K562 (cell line): ENCODE data around the gene TFRC. TPM values are rescaled to one million over a fixed set of nuclear protein-coding genes. Genes with fewer than 3 reads are reported as not detected.

Experiments
- ATAC-seq: fragments of 200-7000 bp; cut with Tn5 transposase; 3 replicates; pipeline ENCODE4 v1.9.1; 2020; ENCODE audit warnings: moderate library complexity
- BruUV-seq: library from RNA; stranded (reverse); fragments of 400-500 nt; replicated peaks from 2 replicates; lab custom pipeline; 2021; lab: Mats Ljungman, UMichigan
- CTCF ChIA-PET: fragments of 300-600 bp; formaldehyde crosslinking; extraction: SDS; loops from one replicate; lab custom pipeline; 2021; ENCODE audit warnings: low intra/inter-chr PET ratio; lab: Yijun Ruan, JAX
- POLR2A ChIA-PET: fragments of 300-600, 350-650 bp; sonication (Branson Sonifier 250); formaldehyde crosslinking; extraction: SDS; loops from one replicate; lab custom pipeline; 2021; ENCODE audit warnings: antibody characterized with exemption, inconsistent platforms; lab: Yijun Ruan, JAX
- DNase-seq, 4 experiments: peaks; one replicate each; pipeline versions ENCODE4 v3.0.0 to v3.0.0-alpha.2; 2011 to 2018; ENCODE audit warnings: low spot score in 3 of 4, mixed read lengths in 3 of 4; ENCODE audit errors: extremely low read depth in 1 of 4
- FAIRE-seq: peaks from 2 replicates; lab custom pipeline; 2011; peaks lifted over from hg19 to GRCh38; lab: Jason Lieb, UNC
- H2AFZ ChIP-seq: 2 replicates; pipeline ENCODE4 v1.6.0; 2011; ENCODE audit warnings: low read depth, low read length, control low read depth, inconsistent platforms
- H3K27ac ChIP-seq: fragments of 200-600 bp; 3 replicates; pipeline ENCODE4 v1.8.0; 2011; ENCODE audit warnings: low read depth, mild to moderate bottlenecking, control low read depth, inconsistent platforms, low read length, moderate library complexity, mixed read lengths; ENCODE audit errors: extremely low read depth
- H3K27me3 ChIP-seq, 2 experiments: fragments of 300-600 bp in 1 of 2; 2 replicates in 1 of 2; 3 replicates in 1 of 2; pipeline versions ENCODE4 v1.6.0 to v1.8.0; 2011; ENCODE audit warnings: inconsistent platforms in 2 of 2, low read length in 2 of 2, mild to moderate bottlenecking in 1 of 2, mixed read lengths in 1 of 2, moderate library complexity in 1 of 2; ENCODE audit not compliant: control insufficient read depth in 2 of 2, insufficient read depth in 2 of 2
- H3K36me3 ChIP-seq: fragments of 300-600 bp; 3 replicates; pipeline ENCODE4 v1.8.0; 2011; ENCODE audit warnings: mild to moderate bottlenecking, low read length, inconsistent platforms; ENCODE audit not compliant: control insufficient read depth, insufficient read depth
- H3K4me1 ChIP-seq, 2 experiments: fragments of 200-600 bp in 1 of 2; replicated peaks in 1 of 2; 2 replicates in 1 of 2; 3 replicates in 1 of 2; pipeline versions ENCODE4 v1.5.1 to v1.8.0; 2011; ENCODE audit warnings: inconsistent platforms in 2 of 2, low read length in 2 of 2, mild to moderate bottlenecking in 1 of 2, mixed read lengths in 1 of 2, moderate library complexity in 1 of 2; ENCODE audit not compliant: control insufficient read depth in 2 of 2, insufficient read depth in 2 of 2
- H3K4me2 ChIP-seq: 2 replicates; pipeline ENCODE4 v1.6.1; 2011; ENCODE audit warnings: low read length, control low read depth, inconsistent platforms, mixed read lengths; ENCODE audit not compliant: insufficient read depth
- H3K4me3 ChIP-seq: fragments of 200-600 bp; sonication (generic), shearing (Covaris generic); 2 replicates; pipeline ENCODE4 v1.5.1; 2016; ENCODE audit warnings: control low read depth, inconsistent platforms
- H3K79me2 ChIP-seq: fragments of 200-600 bp; 3 replicates; pipeline ENCODE4 v1.8.0; 2011; ENCODE audit warnings: low read length, inconsistent platforms; ENCODE audit not compliant: control insufficient read depth, insufficient read depth
- H3K9ac ChIP-seq, 2 experiments: 2 replicates each; pipeline versions ENCODE4 v1.6.0 to v1.6.1; 2011; ENCODE audit warnings: low read depth in 2 of 2, low read length in 2 of 2, control low read depth in 1 of 2, inconsistent platforms in 1 of 2, mild to moderate bottlenecking in 1 of 2, mixed read lengths in 1 of 2; ENCODE audit not compliant: insufficient read depth in 1 of 2
- H3K9me1 ChIP-seq: one replicate; pipeline ENCODE4 v1.6.0; 2011; ENCODE audit warnings: inconsistent platforms, mild to moderate bottlenecking, low read length, moderate library complexity; ENCODE audit not compliant: control insufficient read depth, insufficient read depth
- H3K9me3 ChIP-seq: replicated peaks from 2 replicates; pipeline ENCODE4 v1.5.1; 2011; ENCODE audit warnings: low read depth, low read length, inconsistent platforms; ENCODE audit not compliant: control insufficient read depth, insufficient read depth
- H4K20me1 ChIP-seq: replicated peaks from 2 replicates; pipeline ENCODE4 v1.6.1; 2011; ENCODE audit warnings: low read length, inconsistent platforms, mixed read lengths; ENCODE audit not compliant: control insufficient read depth, insufficient read depth
- ARID3B ChIP-seq: fragments of 250-450 bp; sonication (Bioruptor Pico); IDR thresholded peaks from 2 replicates; pipeline ENCODE4 v1.4.0; 2020; ENCODE audit warnings: borderline replicate concordance
- HBP1 ChIP-seq: fragments of 450-650 bp; formaldehyde crosslinking; IDR thresholded peaks from 2 replicates; pipeline ENCODE4 v1.4.0; 2022; ENCODE audit warnings: missing genetic modification characterization
- HMGN3 ChIP-seq: IDR thresholded peaks from 2 replicates; pipeline ENCODE4 v1.6.1; 2011; ENCODE audit warnings: borderline replicate concordance, low read depth, mild to moderate bottlenecking, mixed read lengths, low read length; ENCODE audit not compliant: insufficient read length; ENCODE audit errors: extremely low read depth
- MECOM ChIP-seq: fragments of 250-450 bp; sonication (Bioruptor Pico); IDR thresholded peaks from 2 replicates; pipeline ENCODE4 v1.8.0; 2022; ENCODE audit warnings: inconsistent platforms
- NCOA2 ChIP-seq, 2 experiments: fragments of 450-650 bp; IDR thresholded peaks; 2 replicates each; pipeline ENCODE4 v1.6.1; 2018; ENCODE audit warnings: mild to moderate bottlenecking in 2 of 2, moderate library complexity in 1 of 2; ENCODE audit not compliant: partially characterized antibody in 2 of 2
- WGBS: fragments of 100-300 bp; shearing (Covaris generic); methylation state at CpG from one replicate; pipeline ENCODE4 v1.1.6; 2016; ENCODE audit warnings: low coverage, mixed read lengths; ENCODE audit not compliant: insufficient coverage; ENCODE audit errors: missing lambda C conversion rate; 5-methylcytosine and 5-hydroxymethylcytosine counted together
- in situ Hi-C: fragments of 300-500 bp; cut with MboI; formaldehyde crosslinking; loops from 4 replicates; pipeline ENCODE4 v1.15.0; 2018; ENCODE audit warnings: inconsistent platforms, mixed read lengths
- intact Hi-C: fragments of 100-400 bp; cut with micrococcal nuclease; formaldehyde crosslinking; loops from 2 replicates; pipeline ENCODE4 v1.14.2; 2022
- polyA plus RNA-seq, 8 experiments: library from polyadenylated mRNA; depleted of rRNA in 4 of 8; stranded (reverse) in 5 of 8; unstranded in 3 of 8; fragments of >200 nt; fragmentation: Nextera tagmentation in 2 of 8; fragmentation: Illumina TruSeq in 1 of 8; extraction: Ambion mirVana in 2 of 8; extraction: Trizol in 1 of 8; gene quantifications; 2 replicates each; pipeline versions ENCODE4 v1.2.1 to v1.2.3, GENCODE V29; 2011 to 2014; ENCODE audit warnings: inconsistent platforms in 1 of 8, missing spikeins in 1 of 8
- total RNA-seq, 7 experiments: library from RNA; depleted of rRNA in 6 of 7; stranded (reverse); fragments of >200 nt in 6 of 7; fragmentation: Illumina TruSeq in 2 of 7; extraction: Trizol in 2 of 7; gene quantifications; 2 replicates each; pipeline versions ENCODE4 v1.2.1 to v1.2.3, GENCODE V29; 2011 to 2021; ENCODE audit warnings: low replicate concordance in 1 of 7
- TF ChIP-seq, protein P1 (sequence below): conservative IDR thresholded peaks from 2 replicates; pipeline ENCODE4 v1.6.1; 2011; ENCODE audit warnings: low read depth, mild to moderate bottlenecking, low read length; ENCODE audit not compliant: control insufficient read depth
- TF ChIP-seq, protein P2 (sequence below), 2 experiments: IDR thresholded peaks; 2 replicates each; pipeline ENCODE4 v1.6.1; 2012; ENCODE audit warnings: improper control_type of control experiment in 2 of 2, low read depth in 2 of 2, low read length in 2 of 2, borderline replicate concordance in 1 of 2
- TF ChIP-seq, protein P3 (sequence below), 2 experiments: fragments of 150-350 bp in 1 of 2; IDR thresholded peaks; 2 replicates each; pipeline ENCODE4 v1.6.1; 2012 to 2016; ENCODE audit warnings: low read depth in 2 of 2, low read length in 2 of 2, mild to moderate bottlenecking in 1 of 2, moderate library complexity in 1 of 2

The TFRC gene
- total and polyA plus RNA-seq, 9 of the 15 experiments (the other 6 are each of a cell fraction or from before 2014, with no cell fraction given), result 149 to 679 (median 332) TPM

- in situ Hi-C loops (no loop called here), intact Hi-C loops (no loop called here)
- ATAC-seq (no peak), DNase-seq (no peak), FAIRE-seq (no peak)
- no peak overlapping the region for H2AFZ ChIP-seq
- ChIA-PET CTCF (no interaction called here), POLR2A (interaction anchor here (0.9 kb wide), 1 partner anchor 15 kb away, joined by 3 read pairs; no protein-coding TSS in a partner anchor)
- H3K4me3 ChIP-seq, result no peak overlapping the region
- H3K9ac ChIP-seq, result no peak overlapping the region
- no peaks in the 10 kb centered on the region for H4K20me1 ChIP-seq
- no peak overlapping the region for H3K4me2 ChIP-seq
- H3K9me1 ChIP-seq, result no peaks in the 10 kb centered on the region
- H3K27ac ChIP-seq, result no peak overlapping the region
- H3K9me3 ChIP-seq, result 0 out of 2 replicates have a peak, but pooled peaks cover 2% of the 10 kb centered on the region
- WGBS, result 19% methylated on average over 5 of the region's 5 CpGs
- BruUV-seq, result no TSS peak
- no peaks in the 10 kb centered on the region for H3K79me2 ChIP-seq
- peaks cover 7 to 29% of the 10 kb centered on the region in 2 experiments for H3K27me3 ChIP-seq
- H3K4me1 ChIP-seq, result peaks cover 0 to 4% of the 10 kb centered on the region in 2 experiments; a peak in 3 of 5 replicates
- H3K36me3 ChIP-seq, result no peaks in the 10 kb centered on the region
- TF ChIP-seq MECOM (CRISPR knock-in tag) (no peak), HMGN3 (no peak), HBP1 (no peak), ARID3B (CRISPR knock-in tag) (no peak), NCOA2 (IDR thresholded peaks at IDR 0.05; ENCODE audit: partially characterized antibody in 2 of 2) (no peak)
- TF ChIP-seq, protein P1, sequence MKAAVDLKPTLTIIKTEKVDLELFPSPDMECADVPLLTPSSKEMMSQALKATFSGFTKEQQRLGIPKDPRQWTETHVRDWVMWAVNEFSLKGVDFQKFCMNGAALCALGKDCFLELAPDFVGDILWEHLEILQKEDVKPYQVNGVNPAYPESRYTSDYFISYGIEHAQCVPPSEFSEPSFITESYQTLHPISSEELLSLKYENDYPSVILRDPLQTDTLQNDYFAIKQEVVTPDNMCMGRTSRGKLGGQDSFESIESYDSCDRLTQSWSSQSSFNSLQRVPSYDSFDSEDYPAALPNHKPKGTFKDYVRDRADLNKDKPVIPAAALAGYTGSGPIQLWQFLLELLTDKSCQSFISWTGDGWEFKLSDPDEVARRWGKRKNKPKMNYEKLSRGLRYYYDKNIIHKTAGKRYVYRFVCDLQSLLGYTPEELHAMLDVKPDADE, result no peak
- TF ChIP-seq, protein P2, sequence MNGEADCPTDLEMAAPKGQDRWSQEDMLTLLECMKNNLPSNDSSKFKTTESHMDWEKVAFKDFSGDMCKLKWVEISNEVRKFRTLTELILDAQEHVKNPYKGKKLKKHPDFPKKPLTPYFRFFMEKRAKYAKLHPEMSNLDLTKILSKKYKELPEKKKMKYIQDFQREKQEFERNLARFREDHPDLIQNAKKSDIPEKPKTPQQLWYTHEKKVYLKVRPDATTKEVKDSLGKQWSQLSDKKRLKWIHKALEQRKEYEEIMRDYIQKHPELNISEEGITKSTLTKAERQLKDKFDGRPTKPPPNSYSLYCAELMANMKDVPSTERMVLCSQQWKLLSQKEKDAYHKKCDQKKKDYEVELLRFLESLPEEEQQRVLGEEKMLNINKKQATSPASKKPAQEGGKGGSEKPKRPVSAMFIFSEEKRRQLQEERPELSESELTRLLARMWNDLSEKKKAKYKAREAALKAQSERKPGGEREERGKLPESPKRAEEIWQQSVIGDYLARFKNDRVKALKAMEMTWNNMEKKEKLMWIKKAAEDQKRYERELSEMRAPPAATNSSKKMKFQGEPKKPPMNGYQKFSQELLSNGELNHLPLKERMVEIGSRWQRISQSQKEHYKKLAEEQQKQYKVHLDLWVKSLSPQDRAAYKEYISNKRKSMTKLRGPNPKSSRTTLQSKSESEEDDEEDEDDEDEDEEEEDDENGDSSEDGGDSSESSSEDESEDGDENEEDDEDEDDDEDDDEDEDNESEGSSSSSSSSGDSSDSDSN (IDR thresholded peaks at IDR 0.05; ENCODE audit: borderline replicate concordance in 1 of 2, low read depth in 2 of 2, low read length in 2 of 2), result no peak
- TF ChIP-seq, protein P3, sequence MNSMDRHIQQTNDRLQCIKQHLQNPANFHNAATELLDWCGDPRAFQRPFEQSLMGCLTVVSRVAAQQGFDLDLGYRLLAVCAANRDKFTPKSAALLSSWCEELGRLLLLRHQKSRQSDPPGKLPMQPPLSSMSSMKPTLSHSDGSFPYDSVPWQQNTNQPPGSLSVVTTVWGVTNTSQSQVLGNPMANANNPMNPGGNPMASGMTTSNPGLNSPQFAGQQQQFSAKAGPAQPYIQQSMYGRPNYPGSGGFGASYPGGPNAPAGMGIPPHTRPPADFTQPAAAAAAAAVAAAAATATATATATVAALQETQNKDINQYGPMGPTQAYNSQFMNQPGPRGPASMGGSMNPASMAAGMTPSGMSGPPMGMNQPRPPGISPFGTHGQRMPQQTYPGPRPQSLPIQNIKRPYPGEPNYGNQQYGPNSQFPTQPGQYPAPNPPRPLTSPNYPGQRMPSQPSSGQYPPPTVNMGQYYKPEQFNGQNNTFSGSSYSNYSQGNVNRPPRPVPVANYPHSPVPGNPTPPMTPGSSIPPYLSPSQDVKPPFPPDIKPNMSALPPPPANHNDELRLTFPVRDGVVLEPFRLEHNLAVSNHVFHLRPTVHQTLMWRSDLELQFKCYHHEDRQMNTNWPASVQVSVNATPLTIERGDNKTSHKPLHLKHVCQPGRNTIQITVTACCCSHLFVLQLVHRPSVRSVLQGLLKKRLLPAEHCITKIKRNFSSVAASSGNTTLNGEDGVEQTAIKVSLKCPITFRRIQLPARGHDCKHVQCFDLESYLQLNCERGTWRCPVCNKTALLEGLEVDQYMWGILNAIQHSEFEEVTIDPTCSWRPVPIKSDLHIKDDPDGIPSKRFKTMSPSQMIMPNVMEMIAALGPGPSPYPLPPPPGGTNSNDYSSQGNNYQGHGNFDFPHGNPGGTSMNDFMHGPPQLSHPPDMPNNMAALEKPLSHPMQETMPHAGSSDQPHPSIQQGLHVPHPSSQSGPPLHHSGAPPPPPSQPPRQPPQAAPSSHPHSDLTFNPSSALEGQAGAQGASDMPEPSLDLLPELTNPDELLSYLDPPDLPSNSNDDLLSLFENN (IDR thresholded peaks at IDR 0.05; ENCODE audit: low read depth in 2 of 2, low read length in 2 of 2), result no peak
These were observed 72.4 kb downstream of the TFRC start for GRCh38 chr3:196009456-196009855.
